ENCODE measurements around the gene CUX1. TPM values are rescaled to one million over a fixed set of nuclear protein-coding genes. Genes with fewer than 3 reads are reported as not detected.

The CUX1 gene
- total and polyA plus RNA-seq, 10 of the 15 experiments (the other 5 are each of a cell fraction or from before 2014, with no cell fraction given): 6.1 to 48.6 (median 25.9) TPM

DNA sequence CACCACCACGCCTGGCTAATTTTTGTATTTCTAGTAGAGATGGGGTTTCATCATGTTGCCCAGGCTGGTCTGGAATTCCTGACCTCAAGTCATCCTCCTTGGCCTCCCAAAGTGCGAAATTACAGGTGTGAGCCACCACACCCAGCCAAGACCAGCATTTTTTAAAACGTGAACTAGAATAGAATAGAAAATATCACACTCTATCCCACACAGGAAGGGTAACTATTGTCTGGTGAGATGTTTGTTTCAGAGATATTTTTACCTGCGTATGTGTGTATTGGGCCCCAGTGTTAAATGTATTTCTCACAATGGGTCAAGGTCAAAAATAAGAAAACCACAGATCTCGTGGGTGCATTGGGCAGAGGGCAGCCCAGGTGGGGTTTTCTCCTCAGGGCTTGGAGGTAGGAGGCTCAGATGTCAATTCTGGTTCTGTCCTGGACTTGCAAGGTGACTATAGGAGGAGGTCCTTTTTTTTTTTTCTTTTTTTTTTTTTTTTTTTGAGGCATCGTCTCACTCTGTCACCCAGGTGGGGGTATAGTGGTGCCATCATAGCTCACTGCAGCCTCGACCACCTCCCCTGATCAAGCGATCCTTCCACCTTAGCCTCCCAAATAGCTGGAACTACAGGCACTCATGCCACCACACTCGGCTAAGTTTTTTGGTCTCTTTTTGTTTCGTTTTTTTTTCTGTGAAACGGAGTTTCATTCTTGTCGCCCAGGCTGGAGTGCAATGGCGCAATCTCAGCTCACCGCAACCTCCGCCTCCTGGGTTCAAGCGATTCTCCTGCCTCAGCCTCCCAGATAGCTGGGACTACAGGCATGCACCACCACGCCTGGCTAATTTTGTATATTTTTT, 488.2 kb downstream of the CUX1 start (continued):
- TF ChIP-seq WRNIP1 (IDR thresholded peaks at IDR 0.05; ENCODE audit: borderline replicate concordance, low read depth, low read length) (no peak), KLF5 (IDR thresholded peaks at IDR 0.05; ENCODE audit: partially characterized antibody) (no peak), PRDM15 (CRISPR knock-in tag; IDR thresholded peaks at IDR 0.05) (no peak), CREM (IDR thresholded peaks at IDR 0.05; ENCODE audit: low read depth) (peak; percentile 55; the same call in 1 of the 2 replicates), ATF3 (IDR thresholded peaks at IDR 0.05; ENCODE audit: borderline replicate concordance, extremely low read depth, low read depth, low read length) (no peak), ESRRA (IDR thresholded peaks at IDR 0.05; ENCODE audit: low read length) (no peak), HDAC6 (IDR thresholded peaks at IDR 0.05; ENCODE audit: unreplicated experiment) (no peak), SUZ12 (IDR thresholded peaks at IDR 0.05; ENCODE audit: unreplicated experiment) (no peak), RAD21 (IDR thresholded peaks at IDR 0.05; ENCODE audit: insufficient read depth, low read depth, low read length) (no peak), NRF1 (conservative IDR thresholded peaks at IDR 0.05; ENCODE audit: low read depth, low read length) (no peak), IRF3 (IDR thresholded peaks at IDR 0.05) (no peak), NFIC (IDR thresholded peaks at IDR 0.05; ENCODE audit: low read depth, low read length) (peak; percentile 84), POU2F2 (IDR thresholded peaks at IDR 0.05; ENCODE audit: borderline replicate concordance, low read depth, low read length) (no peak), BHLHE40 (IDR thresholded peaks at IDR 0.05; ENCODE audit: borderline replicate concordance in 1 of 2, low read depth in 2 of 2, low read length in 1 of 2) (peak; percentile 87 to 88), DPF2 (IDR thresholded peaks at IDR 0.05) (peak; percentile 62), FOS (IDR thresholded peaks at IDR 0.05; ENCODE audit: borderline replicate concordance, extremely low read depth, insufficient read length) (no peak), MEF2B (IDR thresholded peaks at IDR 0.05; ENCODE audit: partially characterized antibody, poor library complexity, severe bottlenecking) (peak; percentile 87), MYB (IDR thresholded peaks at IDR 0.05; ENCODE audit: borderline replicate concordance, low read depth, low read length) (no peak)
- TF ChIP-seq, protein P1, sequence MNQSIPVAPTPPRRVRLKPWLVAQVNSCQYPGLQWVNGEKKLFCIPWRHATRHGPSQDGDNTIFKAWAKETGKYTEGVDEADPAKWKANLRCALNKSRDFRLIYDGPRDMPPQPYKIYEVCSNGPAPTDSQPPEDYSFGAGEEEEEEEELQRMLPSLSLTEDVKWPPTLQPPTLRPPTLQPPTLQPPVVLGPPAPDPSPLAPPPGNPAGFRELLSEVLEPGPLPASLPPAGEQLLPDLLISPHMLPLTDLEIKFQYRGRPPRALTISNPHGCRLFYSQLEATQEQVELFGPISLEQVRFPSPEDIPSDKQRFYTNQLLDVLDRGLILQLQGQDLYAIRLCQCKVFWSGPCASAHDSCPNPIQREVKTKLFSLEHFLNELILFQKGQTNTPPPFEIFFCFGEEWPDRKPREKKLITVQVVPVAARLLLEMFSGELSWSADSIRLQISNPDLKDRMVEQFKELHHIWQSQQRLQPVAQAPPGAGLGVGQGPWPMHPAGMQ (IDR thresholded peaks at IDR 0.05; ENCODE audit: borderline replicate concordance): no peak
